T-helper 2 cell (primary cell): ENCODE results near the gene RAB22A.

Source experiments
- DNase-seq, 5 experiments: peaks; one replicate each; pipeline versions ENCODE4 v3.0.0 to v3.0.0-alpha.2; 2012 to 2022

RAB22A gene

DNA sequence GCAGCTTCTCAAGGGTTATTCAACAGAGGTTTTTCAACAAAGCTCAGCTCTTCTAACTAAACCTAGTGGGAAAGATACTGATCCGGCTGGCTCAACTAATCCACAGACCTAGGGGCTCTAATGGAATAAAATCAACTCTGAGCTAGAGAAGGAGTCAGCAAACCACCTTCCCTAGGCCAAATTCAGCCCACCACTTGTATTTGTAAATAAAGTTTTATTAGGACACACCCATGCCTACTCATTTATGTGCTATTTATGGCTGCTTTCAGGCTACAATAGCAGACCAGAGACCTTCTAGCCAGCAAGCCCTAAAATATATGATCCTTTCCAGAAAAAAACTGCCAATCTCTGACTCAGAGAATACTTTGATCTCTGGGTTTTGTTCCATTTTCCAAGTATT lies 6.0 kb upstream of the RAB22A start:
- no peak for DNase-seq

GRCh38 chr20:58305061-58305460 lies 4.5 kb upstream of the RAB22A start:
- DNase-seq: no peak

DNA sequence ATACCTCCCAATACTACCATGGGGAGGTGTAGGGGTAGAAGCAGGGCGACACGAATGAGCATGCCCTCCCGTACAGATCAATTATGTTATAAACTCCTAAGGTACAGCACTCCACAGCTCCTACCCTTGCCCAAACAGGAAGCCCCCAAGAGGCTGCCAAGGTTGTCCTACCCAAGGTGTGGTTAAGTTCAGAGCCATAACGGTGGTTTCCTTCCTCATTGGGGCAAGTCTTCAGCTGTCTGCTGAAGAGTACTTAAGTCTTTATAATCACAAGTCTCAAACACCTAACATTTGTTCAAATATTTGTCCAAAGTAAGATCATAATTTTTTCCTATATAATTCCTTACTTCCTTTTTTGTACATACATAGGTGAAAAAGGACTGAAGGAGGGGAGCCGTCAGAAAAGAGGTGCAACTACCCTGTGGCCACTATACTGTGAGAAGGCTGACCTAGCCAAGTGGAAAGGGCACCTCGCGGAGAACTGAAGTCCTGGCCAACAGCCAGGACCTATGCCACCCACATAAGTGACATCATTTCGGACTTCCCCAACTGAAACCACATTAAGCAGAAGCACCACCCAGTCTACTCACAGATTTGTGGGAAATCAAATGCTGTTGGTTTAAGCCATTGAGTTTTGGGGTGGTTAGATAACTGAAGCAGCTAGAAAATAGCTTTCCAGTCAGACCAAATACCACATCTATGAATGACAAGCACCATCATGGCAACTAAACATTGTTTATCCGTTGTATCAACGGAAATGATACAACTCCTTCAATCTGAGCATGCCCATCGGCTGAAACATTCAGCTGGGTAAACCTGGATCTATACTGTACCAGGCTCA lies 2.9 kb upstream of the RAB22A start:
- peak; percentile 23 to 91 (median 61) for DNase-seq

DNA sequence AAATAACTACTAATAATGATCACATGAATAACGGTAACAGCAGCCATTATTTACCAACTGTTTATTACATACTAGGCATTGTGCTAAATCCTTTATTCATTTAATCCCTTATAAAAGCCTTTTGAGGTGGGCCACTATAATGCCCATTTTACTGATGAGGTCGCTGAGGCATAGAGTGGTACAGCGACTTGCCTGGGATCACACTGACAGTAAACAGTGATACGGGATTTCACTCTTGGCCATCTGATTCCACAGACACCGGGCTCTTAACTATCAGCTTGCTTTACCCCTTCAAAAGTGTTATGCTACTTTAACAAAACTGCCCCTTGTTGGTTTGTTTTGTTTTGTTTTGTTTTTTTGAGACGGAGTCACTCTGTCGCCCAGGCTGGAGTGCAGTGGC lies 2.2 kb upstream of the RAB22A start:
- no peak for DNase-seq

DNA sequence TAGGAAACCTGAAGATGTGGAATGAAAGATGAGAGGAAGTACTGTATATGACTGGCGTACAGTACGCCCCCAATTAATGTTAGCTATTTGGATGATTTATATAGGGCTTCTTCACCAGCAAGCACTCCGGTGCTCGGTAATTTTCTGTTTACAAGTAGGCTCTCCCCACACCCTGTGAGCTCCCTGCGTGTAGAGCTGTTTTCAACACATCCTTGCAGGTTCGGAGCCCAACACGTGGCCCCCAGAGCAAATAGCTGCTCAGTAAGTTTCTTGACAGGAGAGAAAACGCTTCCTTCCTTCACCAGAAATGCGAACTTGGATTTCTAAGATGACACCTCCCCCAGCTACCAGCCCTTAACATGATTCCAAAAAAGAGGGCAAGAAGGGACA lies 1.2 kb upstream of the RAB22A start:
- no peak for DNase-seq

DNA sequence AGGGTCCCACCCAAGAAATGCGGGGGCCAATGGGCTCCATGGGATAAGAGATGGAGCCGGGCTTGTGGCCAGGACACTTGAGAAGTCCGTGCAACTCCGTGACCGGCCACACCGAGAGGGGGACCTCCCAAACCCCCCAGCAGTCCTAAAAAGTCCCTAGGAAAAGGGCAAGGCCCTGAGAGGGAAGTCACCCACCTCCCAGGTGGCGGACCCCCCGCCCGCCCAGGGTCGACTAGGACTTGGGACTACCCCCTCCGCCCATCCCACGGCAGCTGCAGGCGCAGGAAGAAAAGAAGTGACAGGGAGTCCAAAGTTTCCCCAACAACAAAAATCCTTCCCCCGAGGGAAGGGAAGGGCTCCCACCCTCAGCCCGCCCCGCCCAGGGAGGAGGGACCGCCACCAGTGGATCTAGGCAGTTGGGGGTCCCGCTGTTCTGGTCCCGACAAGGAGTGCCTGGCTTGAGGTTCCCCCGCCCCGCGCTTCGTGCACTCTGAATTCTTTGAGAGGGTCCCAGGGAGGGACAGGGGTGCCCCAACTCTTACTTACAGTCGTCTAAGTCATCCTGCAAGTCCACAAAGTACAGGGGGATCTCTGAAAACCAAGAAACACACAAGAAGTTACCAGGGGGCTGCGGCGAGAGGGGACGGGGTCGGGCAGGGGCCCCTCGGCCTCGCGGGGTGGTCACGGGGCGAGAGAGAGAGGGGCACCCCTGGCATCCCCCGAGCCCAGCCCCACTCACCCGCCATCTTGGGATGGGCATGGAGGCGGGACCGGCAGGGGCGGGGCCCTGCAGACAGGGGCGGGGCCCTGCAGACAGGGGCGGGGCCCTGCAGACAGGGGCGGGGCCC lies 611 bp upstream of the RAB22A start:
- peak in 4 of 5 experiments; percentile 10 to 63 (median 43) for DNase-seq

GRCh38 chr20:58310291-58310782 lies 822 bp downstream of the RAB22A start:
- DNase-seq: peak in 1 of 5 experiments; percentile 25

DNA sequence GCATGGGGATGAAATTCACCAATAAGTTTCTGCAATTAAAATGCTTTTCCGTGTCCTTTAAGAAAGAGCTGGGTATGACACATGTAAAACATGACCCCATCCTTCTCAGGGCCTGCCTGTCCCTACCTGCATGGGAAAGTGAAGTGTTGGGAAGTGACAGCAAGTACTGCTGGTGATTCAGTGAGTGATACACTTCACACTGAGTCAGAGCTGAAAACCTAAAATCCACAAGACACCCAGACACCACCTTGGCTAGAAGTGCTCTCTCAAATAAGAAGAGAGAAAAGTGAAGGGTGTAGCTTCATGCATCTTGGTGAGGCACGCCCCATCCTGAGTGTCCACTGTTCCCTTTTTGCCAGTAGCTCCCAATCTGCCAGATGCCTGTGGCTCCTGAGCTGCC lies 3.3 kb downstream of the RAB22A start:
- peak in 1 of 5 experiments; percentile 16 for DNase-seq

DNA sequence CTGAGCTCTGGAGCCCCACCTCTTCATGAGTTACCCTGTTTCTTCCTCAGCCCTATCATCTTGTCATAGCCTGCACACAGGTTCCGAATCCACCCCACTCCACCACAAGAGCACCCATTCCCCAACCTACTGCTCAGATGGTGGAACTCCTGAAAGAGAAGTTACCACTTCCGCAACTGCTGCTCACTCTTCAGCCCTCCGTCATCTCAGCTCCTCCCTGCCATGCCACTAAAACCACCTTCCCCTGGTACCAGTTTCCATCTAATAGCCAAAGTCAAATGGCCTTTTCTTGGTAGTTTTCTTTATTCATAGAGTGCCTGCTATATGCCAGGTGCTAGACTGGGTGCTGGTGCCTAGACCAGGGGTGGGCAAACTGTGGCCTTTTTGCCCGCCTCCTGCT lies 3.9 kb downstream of the RAB22A start:
- peak in 2 of 5 experiments; percentile 17 to 28 for DNase-seq

DNA sequence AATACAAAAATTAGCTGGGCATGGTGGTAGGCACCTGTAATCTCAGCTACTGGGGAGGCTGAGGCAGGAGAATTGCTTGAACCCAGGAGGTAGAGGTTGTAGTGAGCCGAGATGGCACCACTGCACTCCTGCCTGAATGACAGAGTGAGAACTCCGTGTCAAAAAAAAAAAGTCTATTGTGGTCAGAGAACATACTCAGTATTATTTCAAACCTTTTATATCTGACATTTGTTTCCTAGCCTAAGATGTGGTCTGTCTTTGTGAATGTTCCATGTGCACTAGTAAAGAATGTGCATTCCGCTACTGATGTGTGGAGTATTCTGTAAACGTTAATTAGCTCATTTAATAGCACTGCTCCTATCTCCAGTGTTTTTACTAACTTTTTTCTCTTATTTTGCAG lies 11.7 kb downstream of the RAB22A start:
- DNase-seq: no peak

DNA sequence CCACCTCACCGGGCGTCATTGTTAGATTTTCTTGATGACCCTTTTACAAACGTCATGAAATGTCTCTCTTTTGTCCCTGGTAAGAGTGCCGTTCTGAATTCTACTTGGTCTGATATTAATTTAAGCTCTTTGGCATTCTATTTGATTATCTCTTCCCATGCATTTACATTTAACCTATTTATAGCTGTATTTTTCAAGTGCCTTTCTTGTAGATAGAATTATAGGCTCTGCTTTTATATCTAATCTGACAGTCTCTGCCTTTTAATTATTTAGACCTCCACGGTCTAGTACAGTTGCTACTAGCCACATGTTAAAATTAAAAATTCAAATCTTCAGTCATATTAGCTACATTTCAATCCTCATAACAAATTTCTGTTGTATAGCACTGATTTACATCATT lies 12.6 kb downstream of the RAB22A start:
- DNase-seq: no peak

GRCh38 chr20:58325912-58326311 lies 16.4 kb downstream of the RAB22A start:
- no peak for DNase-seq

GRCh38 chr20:58327211-58327610 lies 17.7 kb downstream of the RAB22A start:
- DNase-seq: no peak

GRCh38 chr20:58328836-58329235 lies 19.3 kb downstream of the RAB22A start:
- no peak for DNase-seq

GRCh38 chr20:58329711-58330110 lies 20.2 kb downstream of the RAB22A start:
- DNase-seq: no peak

- DNase-seq: no peak
Measured at GRCh38 chr20:58330249-58330648, 20.7 kb downstream of the RAB22A start.

DNA sequence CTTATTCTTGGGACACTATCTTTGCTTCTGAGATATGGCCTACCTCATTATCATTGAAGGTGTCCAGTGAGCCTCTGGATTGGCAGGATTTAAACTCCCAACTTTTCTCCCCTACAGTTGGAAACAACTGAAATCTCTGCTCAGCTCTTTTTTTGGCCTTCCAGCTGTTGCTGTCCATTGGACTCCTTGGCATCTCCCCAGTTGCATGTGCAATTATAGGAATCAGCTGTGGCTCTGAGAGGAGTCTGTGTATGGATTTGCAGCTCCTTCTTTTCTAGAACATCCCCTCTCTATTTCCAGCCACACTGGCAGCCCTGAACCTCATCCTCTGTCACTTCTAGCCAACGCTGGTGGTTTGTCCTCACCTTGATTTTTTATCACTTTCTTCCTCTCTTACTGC lies 21.2 kb downstream of the RAB22A start:
- no peak for DNase-seq

DNA sequence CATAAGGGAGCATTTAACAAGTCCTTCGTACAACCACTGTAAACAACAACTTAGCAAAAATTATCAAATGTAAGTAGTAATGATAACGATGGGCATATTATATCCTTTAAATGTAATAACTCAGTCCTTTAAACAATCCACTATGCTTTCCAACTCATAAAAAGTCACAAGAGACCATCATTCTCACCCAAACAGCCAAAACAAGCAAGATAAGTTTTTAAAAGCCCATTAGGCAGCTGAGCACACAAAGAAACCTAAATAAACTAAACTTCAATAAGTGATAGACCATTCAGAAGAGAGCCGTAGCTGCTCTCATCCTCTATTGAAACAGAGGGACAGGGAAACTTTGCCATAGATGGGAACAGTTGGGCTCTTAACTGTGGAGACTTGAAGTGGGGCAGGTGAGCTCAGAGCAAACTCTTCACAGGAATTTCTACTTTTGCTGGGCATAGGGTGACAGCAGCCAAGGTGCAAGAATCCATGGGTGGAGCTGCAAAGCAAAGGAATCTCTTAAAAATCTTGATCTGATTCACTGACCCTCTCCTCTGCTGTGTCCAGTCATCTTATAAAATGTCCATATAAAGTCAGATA lies 22.5 kb downstream of the RAB22A start:
- no peak for DNase-seq

GRCh38 chr20:58339741-58340140 lies 30.2 kb downstream of the RAB22A start:
- DNase-seq: no peak

- no peak for DNase-seq
Measured at GRCh38 chr20:58340151-58340550, 30.6 kb downstream of the RAB22A start.

DNA sequence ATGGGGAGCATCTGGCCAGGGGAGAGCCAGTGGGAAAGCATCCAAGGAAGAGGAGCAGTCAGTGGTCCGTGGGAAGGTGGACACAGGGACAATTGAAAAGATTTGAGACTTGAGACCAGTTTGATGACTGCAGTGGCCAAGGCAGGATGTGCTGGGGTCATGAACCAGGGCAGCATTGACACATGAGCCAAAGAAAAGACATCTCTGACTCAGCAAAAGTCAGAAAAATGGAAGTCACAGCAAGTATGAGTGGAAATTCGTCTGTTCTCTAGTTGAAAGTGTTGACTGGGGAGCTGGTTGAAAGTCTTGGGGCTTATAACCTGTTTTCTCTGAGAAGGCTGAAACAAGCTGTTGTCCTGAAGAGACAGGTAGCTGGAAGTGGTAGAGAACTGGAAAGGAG lies 31.3 kb downstream of the RAB22A start:
- no peak for DNase-seq

GRCh38 chr20:58342104-58342945 lies 32.8 kb downstream of the RAB22A start:
- no peak for DNase-seq
